Measurements from ENCODE around the gene TIGD1.

TIGD1 gene

DNA sequence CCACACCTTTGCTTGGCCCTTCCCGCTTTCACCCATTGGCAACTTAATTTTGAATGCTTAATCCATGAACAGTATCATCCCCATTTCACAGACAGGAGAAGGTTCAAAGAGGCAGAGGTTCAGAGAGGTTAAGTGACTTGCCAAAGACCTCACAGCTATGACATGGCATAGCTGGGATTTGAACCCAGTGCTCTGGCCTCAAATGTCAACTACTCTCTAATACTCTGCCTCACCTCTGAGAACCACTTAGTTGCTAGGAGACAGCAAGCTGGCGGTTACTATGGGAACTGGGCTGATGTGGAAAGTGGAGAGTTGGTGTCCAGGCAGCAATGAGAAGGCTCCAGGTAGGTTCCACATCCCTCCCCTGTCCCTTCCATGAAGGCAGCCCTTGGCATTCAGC, 45.9 kb downstream of the TIGD1 start:
- Histone ChIP-seq H3K27me3 (peaks cover 64% of the 10 kb centered on the region), H3K4me1 (peaks cover 18% of the 10 kb centered on the region), H3K36me3 (no peaks in the 10 kb centered on the region), H4K20me1 (peaks cover 7% of the 10 kb centered on the region; the same call in 1 of the 2 replicates), H3K27ac (no peak overlapping the region), H3K4me3 (no peak overlapping the region), H3K9me3 (no peaks in the 10 kb centered on the region), H3K4me2 (no peak overlapping the region), H3K9ac (no peak overlapping the region)
- no peak for TF ChIP-seq Cebpa-rat (IDR thresholded peaks at IDR 0.05)

- Histone ChIP-seq H3K36me3 (no peaks in the 10 kb centered on the region), H3K9me3 (no peaks in the 10 kb centered on the region), H3K9ac (no peak overlapping the region), H3K4me2 (peak overlapping the region; percentile 51; the same call in 1 of the 2 replicates), H3K27ac (no peak overlapping the region), H3K27me3 (peaks cover 64% of the 10 kb centered on the region), H4K20me1 (peaks cover 7% of the 10 kb centered on the region; the same call in 1 of the 2 replicates), H3K4me1 (peaks cover 18% of the 10 kb centered on the region), H3K4me3 (no peak overlapping the region)
- TF ChIP-seq Cebpa-rat (IDR thresholded peaks at IDR 0.05), result no peak
These were observed 46.5 kb downstream of the TIGD1 start for GRCh38 chr2:232503809-232504323.

DNA sequence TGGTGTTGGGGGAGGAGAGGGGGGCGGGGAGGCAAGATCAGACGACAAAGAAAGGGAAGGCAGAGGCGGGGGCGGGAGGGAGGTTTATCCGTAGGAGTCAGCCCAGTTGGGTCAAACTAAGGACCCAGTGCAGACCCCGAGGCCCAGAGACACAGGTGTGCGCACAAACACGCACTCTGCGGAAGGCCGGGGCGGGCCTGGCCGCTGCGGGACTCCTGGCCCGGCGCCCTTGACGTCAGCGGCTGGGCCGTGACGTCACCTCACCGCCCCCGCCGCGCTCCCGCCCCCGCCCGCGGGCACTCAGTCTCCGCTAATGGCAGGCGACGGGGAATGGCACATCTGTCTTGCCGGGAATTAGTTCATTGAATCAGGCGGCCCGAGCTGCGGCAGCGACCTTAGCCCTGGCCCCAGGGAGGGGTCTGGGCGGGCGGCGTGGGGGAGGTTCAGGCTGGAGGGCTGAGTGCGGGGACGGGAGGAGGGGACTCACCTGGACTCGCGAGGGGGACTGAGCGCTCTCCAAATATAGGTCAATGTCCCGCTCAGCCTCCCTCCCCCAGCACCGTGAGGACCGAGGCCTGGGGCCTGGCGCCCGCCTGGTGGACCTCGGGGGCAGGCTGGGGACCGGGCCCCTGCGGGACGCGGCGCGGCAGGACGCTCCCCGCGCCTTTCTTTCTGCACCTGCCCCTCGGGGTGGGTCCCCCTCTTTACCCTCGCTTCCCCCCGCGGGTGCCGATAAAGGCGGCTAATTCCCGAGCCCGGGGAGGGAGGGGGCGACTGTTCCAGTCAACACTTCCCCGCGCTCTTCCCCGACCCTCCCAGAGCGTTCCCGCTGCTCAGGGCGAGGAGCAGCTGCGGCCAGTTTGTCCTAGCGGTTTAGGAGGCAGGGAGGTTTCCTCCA, 47.2 kb downstream of the TIGD1 start:
- no peak overlapping the region for H3K4me3 ChIP-seq

DNA sequence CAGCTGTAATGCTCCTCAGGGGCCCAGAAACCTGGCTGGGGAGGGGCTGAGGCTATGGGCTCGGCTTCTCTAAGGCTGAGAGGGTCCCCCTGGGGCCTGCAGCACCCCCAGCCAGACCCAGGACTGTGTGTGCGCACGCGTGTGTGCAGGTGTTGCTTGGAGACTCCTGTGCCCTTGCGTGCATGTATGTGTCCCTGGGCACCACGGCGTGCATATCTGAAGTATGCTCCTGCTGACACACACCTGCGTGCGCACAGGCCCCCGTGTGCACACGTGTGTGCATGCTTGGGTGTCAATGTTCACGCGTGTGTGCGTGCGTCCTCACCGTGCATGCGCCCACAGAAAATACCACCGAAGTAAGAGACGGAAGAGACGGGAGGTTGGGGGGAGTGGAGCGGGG, 47.8 kb downstream of the TIGD1 start:
- Histone ChIP-seq H3K9ac (no peak overlapping the region), H3K36me3 (no peaks in the 10 kb centered on the region), H3K27ac (no peak overlapping the region), H3K4me2 (peak overlapping the region; percentile 65), H4K20me1 (peaks cover 7% of the 10 kb centered on the region; the same call in 1 of the 2 replicates), H3K9me3 (no peaks in the 10 kb centered on the region), H3K4me1 (peaks cover 18% of the 10 kb centered on the region), H3K4me3 (no peak overlapping the region), H3K27me3 (peaks cover 64% of the 10 kb centered on the region)
- TF ChIP-seq Cebpa-rat (IDR thresholded peaks at IDR 0.05), result no peak

More for the DNA sequence above, 47.2 kb downstream of the TIGD1 start:
- peaks cover 7% of the 10 kb centered on the region; the same call in 1 of the 2 replicates for H4K20me1 ChIP-seq
- peak overlapping the region; percentile 51 for H3K4me2 ChIP-seq
- H3K27ac ChIP-seq, result no peak overlapping the region
- no peak overlapping the region for H3K9ac ChIP-seq
- peaks cover 18% of the 10 kb centered on the region for H3K4me1 ChIP-seq
- H3K36me3 ChIP-seq, result no peaks in the 10 kb centered on the region
- peaks cover 64% of the 10 kb centered on the region for H3K27me3 ChIP-seq
- TF ChIP-seq Cebpa-rat (IDR thresholded peaks at IDR 0.05), result no peak
- no peaks in the 10 kb centered on the region for H3K9me3 ChIP-seq

DNA sequence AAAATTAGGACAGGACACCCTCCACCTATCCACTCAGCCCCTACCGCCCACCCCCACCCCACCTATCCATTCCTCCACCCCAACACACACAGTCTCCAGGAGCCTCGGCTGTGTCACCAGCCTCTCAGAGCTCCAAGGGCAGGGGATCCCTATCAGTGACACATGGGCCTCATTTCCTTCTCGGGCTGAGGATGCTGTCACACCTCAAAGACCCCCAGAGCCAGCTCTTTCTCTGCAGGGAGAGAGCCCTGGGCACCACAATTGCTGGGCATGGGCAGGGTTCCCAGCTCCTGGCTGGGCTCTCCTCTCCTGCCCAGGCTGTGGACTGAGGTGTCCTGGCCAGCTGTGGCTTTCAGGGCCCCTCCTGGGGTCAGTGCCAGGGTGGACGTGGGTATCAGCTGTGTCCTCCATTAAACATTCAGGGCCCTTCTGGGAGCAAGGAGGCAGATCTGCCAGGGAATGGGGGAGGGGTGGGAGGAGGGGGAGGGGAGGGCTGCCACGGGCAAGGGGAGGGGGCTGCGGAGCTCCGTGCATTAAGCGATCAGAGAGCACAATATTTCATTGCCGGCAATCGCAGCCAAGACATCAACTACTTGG, 48.5 kb downstream of the TIGD1 start:
- TF ChIP-seq Cebpa-rat (IDR thresholded peaks at IDR 0.05), result no peak

GRCh38 chr2:232501331-232501771, 49.0 kb downstream of the TIGD1 start:
- no peaks in the 10 kb centered on the region; the same call in 1 of the 2 replicates for H4K20me1 ChIP-seq
- no peak overlapping the region for H3K27ac ChIP-seq
- H3K9me3 ChIP-seq, result no peaks in the 10 kb centered on the region
- peaks cover 55% of the 10 kb centered on the region for H3K27me3 ChIP-seq
- no peak for TF ChIP-seq Cebpa-rat (IDR thresholded peaks at IDR 0.05)
- no peaks in the 10 kb centered on the region for H3K36me3 ChIP-seq
- H3K4me3 ChIP-seq, result no peak overlapping the region
- no peak overlapping the region for H3K9ac ChIP-seq
- no peak overlapping the region for H3K4me2 ChIP-seq
- peaks cover 18% of the 10 kb centered on the region for H3K4me1 ChIP-seq

More for the DNA sequence above, 48.5 kb downstream of the TIGD1 start:
- peak overlapping the region; percentile 65 for H3K4me2 ChIP-seq
- H3K4me3 ChIP-seq, result no peak overlapping the region
- peaks cover 60% of the 10 kb centered on the region for H3K27me3 ChIP-seq
- peaks cover 18% of the 10 kb centered on the region for H3K4me1 ChIP-seq
- H3K36me3 ChIP-seq, result no peaks in the 10 kb centered on the region
- H3K9ac ChIP-seq, result no peak overlapping the region
- peaks cover 4% of the 10 kb centered on the region; the same call in 1 of the 2 replicates for H4K20me1 ChIP-seq
- no peaks in the 10 kb centered on the region for H3K9me3 ChIP-seq
- H3K27ac ChIP-seq, result no peak overlapping the region

- Histone ChIP-seq H3K27ac (no peak overlapping the region), H3K27me3 (peaks cover 26% of the 10 kb centered on the region), H4K20me1 (no peaks in the 10 kb centered on the region), H3K9ac (no peak overlapping the region), H3K9me3 (no peaks in the 10 kb centered on the region), H3K4me3 (no peak overlapping the region), H3K4me2 (no peak overlapping the region), H3K4me1 (peaks cover 11% of the 10 kb centered on the region), H3K36me3 (no peaks in the 10 kb centered on the region)
- no peak for TF ChIP-seq Cebpa-rat (IDR thresholded peaks at IDR 0.05)
These were observed 51.9 kb downstream of the TIGD1 start for GRCh38 chr2:232498452-232498851.
